Fibroblast of the aortic adventitia (primary cell): ENCODE data around the gene PLLP. TPM values are rescaled to one million over a fixed set of nuclear protein-coding genes. Genes with fewer than 3 reads are reported as not detected.
A peak's percentile ranks its signal among the peaks of the same experiment; 100 is the strongest.

ENCODE experiments used
- DNase-seq: peaks from one replicate; pipeline ENCODE4 v3.0.0-alpha.2; 2010; ENCODE audit warnings: low read depth
- H3K4me3 ChIP-seq: 2 replicates; pipeline ENCODE4 v1.5.1; 2011; ENCODE audit warnings: low read depth, mild to moderate bottlenecking, control low read depth, low read length, moderate library complexity
- CTCF ChIP-seq: IDR thresholded peaks from 2 replicates; pipeline ENCODE4 v1.5.1; 2011; ENCODE audit warnings: mild to moderate bottlenecking, low read length, control low read depth, inconsistent platforms; ENCODE audit not compliant: insufficient read depth
- total RNA-seq: library from RNA; depleted of rRNA; stranded (reverse); fragments of >200 nt; gene quantifications from 2 replicates; pipeline ENCODE4 v1.2.3, GENCODE V29; 2012; ENCODE audit warnings: low replicate concordance

Gene PLLP
- under 0.01 TPM in 1 of 2 replicates, not detected in the other for total RNA-seq

- DNase-seq: no peak
- peak within 1 kb of the TSS; percentile 56 for H3K4me3 ChIP-seq
- TF ChIP-seq CTCF: no peak
Observed at GRCh38 chr16:57284209-57284951, at the start of gene PLLP. Gene PLLP, minus strand, starts transcription at chr16:57284672. Its CDS starts 132 bp downstream, at chr16:57284540.

GRCh38 chr16:57333402-57333801 is 48.9 kb upstream of the PLLP start:
- TF ChIP-seq CTCF: no peak
- DNase-seq: no peak
- no peak overlapping the region for H3K4me3 ChIP-seq

- no peak for TF ChIP-seq CTCF
- no peak overlapping the region for H3K4me3 ChIP-seq
- no peak for DNase-seq
Observed at GRCh38 chr16:57331355-57331754, 46.9 kb upstream of the PLLP start.

GRCh38 chr16:57329718-57330327 is 45.4 kb upstream of the PLLP start:
- no peak for DNase-seq
- no peak for TF ChIP-seq CTCF
- H3K4me3 ChIP-seq: no peak overlapping the region

DNA sequence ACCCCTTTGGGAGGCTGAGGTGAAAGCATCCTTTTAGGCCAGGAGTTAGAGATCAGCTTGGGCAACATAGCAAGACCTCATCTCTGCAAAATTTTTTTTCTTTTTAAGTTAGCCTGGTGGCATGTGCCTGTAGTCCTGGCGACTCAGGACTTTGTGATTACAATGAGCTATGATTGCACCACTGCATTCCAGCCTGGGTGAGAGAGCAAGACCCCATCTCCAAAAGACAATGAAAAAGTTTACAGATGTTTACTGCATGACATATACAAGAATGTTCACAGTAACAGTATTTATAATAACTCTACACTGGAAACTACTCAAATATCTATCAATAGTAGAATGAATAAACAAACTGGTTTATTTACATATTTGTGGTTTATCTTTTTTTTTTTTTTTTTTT is 41.0 kb upstream of the PLLP start:
- peak; percentile 60 for DNase-seq

GRCh38 chr16:57324749-57325148 is 40.3 kb upstream of the PLLP start:
- no peak for TF ChIP-seq CTCF
- no peak for DNase-seq
- no peak overlapping the region for H3K4me3 ChIP-seq

More for the DNA sequence above, 41.0 kb upstream of the PLLP start:
- no peak for TF ChIP-seq CTCF
- H3K4me3 ChIP-seq: no peak overlapping the region

DNA sequence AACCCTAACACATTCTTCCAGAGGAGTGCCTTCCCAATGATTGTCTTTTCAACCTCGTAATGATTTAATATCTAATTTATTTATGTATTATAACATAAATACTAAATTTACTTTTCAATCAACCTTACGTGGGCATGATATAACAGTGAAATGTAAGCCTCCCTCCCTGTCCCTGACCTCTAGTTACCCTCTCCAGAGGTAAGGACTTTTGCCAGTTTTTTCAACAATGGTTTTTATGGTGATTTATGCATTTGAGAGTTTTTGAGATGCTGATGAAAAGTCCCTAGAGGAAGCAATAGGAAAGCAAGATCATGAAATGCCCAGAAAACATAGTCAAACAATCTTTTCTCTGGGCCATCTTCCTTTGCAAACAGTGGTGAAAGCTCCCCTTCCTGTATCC is 35.2 kb upstream of the PLLP start:
- peak; percentile 60 for DNase-seq
- TF ChIP-seq CTCF: no peak
- H3K4me3 ChIP-seq: no peak overlapping the region
